ENCODE measurements around the gene MYO9A.

Gene MYO9A, protein sequence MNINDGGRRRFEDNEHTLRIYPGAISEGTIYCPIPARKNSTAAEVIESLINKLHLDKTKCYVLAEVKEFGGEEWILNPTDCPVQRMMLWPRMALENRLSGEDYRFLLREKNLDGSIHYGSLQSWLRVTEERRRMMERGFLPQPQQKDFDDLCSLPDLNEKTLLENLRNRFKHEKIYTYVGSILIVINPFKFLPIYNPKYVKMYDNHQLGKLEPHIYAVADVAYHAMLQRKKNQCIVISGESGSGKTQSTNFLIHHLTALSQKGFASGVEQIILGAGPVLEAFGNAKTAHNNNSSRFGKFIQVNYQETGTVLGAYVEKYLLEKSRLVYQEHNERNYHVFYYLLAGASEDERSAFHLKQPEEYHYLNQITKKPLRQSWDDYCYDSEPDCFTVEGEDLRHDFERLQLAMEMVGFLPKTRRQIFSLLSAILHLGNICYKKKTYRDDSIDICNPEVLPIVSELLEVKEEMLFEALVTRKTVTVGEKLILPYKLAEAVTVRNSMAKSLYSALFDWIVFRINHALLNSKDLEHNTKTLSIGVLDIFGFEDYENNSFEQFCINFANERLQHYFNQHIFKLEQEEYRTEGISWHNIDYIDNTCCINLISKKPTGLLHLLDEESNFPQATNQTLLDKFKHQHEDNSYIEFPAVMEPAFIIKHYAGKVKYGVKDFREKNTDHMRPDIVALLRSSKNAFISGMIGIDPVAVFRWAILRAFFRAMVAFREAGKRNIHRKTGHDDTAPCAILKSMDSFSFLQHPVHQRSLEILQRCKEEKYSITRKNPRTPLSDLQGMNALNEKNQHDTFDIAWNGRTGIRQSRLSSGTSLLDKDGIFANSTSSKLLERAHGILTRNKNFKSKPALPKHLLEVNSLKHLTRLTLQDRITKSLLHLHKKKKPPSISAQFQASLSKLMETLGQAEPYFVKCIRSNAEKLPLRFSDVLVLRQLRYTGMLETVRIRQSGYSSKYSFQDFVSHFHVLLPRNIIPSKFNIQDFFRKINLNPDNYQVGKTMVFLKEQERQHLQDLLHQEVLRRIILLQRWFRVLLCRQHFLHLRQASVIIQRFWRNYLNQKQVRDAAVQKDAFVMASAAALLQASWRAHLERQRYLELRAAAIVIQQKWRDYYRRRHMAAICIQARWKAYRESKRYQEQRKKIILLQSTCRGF (N-terminal part only)

DNA sequence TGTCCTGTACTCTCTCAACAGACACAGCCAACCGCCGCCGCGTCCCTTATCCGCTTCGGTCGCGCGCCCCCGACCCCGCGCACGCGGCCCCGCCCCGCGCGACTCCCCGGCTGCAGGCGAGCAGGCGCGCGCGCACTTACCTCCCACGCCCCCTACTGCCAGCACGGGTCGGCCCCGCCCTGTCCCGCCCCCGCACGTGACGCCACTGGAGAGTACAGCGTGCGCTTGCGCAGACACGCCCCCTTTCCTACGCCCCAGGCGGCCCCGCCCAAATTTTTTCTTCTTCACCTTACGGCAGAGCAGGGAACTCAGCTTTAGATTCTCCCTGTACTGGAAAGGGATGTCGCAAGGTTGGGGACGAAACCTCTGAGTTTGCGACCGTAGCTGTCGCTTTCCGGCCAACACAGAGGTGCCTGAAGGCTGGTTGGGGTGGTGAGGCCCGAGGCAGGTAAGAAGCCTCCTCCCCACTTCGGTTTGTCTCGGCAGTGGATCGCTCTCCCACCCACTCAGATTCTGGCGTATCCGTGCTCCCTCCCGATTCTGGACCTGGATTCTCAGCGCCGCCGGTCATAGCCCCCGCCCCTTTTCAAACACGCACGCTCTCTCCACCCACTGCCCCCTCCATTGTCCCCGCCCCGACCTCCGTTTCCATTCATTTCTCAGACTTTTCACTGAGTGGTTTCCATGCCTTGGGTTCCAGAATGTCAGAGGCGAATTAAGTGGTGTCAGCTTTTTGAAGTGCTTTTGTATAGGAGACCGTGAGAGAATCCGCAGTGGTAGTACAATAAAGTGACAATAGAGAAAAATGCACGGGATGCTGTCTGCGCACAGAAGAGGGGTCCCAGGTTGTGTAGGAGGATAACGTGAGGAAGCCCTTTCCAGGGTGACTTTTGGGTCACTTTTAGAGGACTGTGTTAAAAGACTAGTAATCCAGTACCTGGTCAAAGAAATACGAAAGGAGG lies at the start of gene MYO9A, which contains the start of gene SENP8:
MYO9A (minus strand) TSS at position 134 of the 962 bp plus-strand sequence. CDS start 71,587 bp downstream, outside the sequence.
SENP8 (plus strand) TSS at position 387 of the 962 bp plus-strand sequence. CDS start 21,221 bp downstream, outside the sequence.
- peak within 1 kb of the TSS; percentile 99 for H3K9ac ChIP-seq (ENCODE audit: low read length)
- H3K9me3 ChIP-seq (ENCODE audit: control insufficient read depth, low read length), result no peaks in the 10 kb centered on the region
- peak within 1 kb of the TSS; percentile 88 for H3K4me3 ChIP-seq (ENCODE audit: low read length)
- H3K27me3 ChIP-seq (replicated peaks; ENCODE audit: control insufficient read depth, insufficient read depth, low read length), result no peaks in the 10 kb centered on the region
- H3K4me1 ChIP-seq (ENCODE audit: control insufficient read depth, insufficient read depth, low read length), result peaks cover 18% of the 10 kb centered on the region
- peak; percentile 98 for DNase-seq (ENCODE audit: low read depth)
- H3K36me3 ChIP-seq (ENCODE audit: control insufficient read depth, insufficient read depth, low read length, severe bottlenecking), result no peaks in the 10 kb centered on the region

DNA sequence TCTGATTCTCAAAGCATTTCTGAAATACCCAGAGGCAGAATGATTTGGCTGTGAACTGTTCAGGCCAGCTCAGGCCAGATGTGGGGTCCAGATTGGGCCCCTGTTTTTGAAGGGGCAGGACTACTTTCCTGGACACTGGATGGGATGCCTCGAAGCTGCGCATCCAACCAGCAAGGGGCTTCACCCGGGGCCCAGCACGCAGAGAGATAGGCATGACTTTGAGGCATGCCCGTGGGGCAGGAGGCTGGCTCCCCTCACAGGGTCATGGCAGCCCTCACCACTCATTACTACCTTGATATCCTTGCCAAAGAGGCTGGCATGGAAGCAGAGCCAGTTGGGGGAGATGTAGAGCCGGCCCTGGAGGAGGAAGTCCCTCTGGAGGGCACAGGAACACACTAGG lies 49.5 kb upstream of the MYO9A start:
- Histone ChIP-seq H3K27me3 (replicated peaks; ENCODE audit: control insufficient read depth, insufficient read depth, low read length) (peaks cover 52% of the 10 kb centered on the region), H3K9ac (ENCODE audit: low read length) (no peak overlapping the region), H3K36me3 (ENCODE audit: control insufficient read depth, insufficient read depth, low read length, severe bottlenecking) (no peaks in the 10 kb centered on the region), H3K4me1 (ENCODE audit: control insufficient read depth, insufficient read depth, low read length) (no peaks in the 10 kb centered on the region), H3K9me3 (ENCODE audit: control insufficient read depth, low read length) (no peaks in the 10 kb centered on the region), H3K4me3 (ENCODE audit: low read length) (no peak overlapping the region)
- DNase-seq (ENCODE audit: low read depth), result no peak

DNA sequence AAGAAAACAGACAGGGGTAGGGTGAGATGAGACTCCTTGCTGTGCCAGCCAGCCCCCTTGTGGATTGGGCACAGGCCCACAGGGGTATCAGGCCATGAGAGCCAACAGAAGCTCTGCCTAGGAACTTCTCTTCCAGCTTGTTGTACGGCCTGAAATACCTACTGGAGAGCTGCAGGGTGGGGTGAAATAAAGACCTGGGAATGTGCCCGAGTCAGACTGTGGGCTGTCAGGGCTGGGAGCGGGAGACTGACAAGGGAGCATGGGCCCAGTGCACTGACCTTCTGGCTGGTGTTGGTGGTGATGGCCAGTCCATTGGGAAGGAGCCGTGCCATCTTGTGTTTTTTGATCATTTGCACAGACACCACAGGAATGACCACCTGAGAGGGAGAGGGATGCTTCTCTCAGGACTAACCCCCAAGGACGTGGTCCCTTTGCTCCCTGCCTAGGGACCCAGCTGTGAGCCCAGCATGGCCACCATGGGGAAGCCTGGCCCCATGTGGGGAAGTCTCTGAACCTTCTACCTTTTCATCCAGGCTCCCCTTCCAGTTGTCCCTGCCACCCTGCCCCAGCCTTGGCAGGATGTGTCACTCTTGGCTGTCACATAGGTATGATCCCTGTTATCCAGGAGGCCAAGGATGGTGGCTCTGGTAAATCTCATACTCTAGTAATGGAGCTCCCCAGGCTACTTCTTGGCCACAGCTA lies 48.9 kb upstream of the MYO9A start:
- DNase-seq (ENCODE audit: low read depth), result no peak
- Histone ChIP-seq H3K4me3 (ENCODE audit: low read length) (no peak overlapping the region), H3K9me3 (ENCODE audit: control insufficient read depth, low read length) (no peaks in the 10 kb centered on the region), H3K4me1 (ENCODE audit: control insufficient read depth, insufficient read depth, low read length) (no peaks in the 10 kb centered on the region), H3K36me3 (ENCODE audit: control insufficient read depth, insufficient read depth, low read length, severe bottlenecking) (no peaks in the 10 kb centered on the region), H3K9ac (ENCODE audit: low read length) (no peak overlapping the region), H3K27me3 (replicated peaks; ENCODE audit: control insufficient read depth, insufficient read depth, low read length) (peaks cover 56% of the 10 kb centered on the region)

DNA sequence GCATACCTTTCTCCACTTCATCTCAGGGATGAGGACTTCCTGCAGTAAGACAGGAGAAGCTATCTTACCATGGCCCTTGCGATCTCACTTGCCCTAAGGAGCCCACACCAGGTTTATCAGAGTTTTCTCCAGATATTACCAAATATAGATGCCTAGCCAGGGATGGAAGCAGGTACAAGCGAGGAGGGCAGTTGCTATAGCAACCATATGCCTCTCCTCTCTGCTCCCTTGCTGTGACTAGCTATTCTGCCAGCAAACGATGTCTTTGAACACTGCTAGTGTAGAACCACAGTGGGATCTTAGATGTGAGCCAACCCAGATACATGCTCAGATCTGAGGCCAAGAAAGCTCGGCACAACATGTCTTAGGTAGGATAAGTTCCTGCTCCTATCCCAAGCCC lies 45.8 kb upstream of the MYO9A start:
- H3K9ac ChIP-seq (ENCODE audit: low read length), result no peak overlapping the region
- H3K4me3 ChIP-seq (ENCODE audit: low read length), result no peak overlapping the region
- H3K36me3 ChIP-seq (ENCODE audit: control insufficient read depth, insufficient read depth, low read length, severe bottlenecking), result no peaks in the 10 kb centered on the region
- no peak for DNase-seq (ENCODE audit: low read depth)
- no peaks in the 10 kb centered on the region for H3K4me1 ChIP-seq (ENCODE audit: control insufficient read depth, insufficient read depth, low read length)
- peaks cover 33% of the 10 kb centered on the region for H3K27me3 ChIP-seq (replicated peaks; ENCODE audit: control insufficient read depth, insufficient read depth, low read length)
- no peaks in the 10 kb centered on the region for H3K9me3 ChIP-seq (ENCODE audit: control insufficient read depth, low read length)

DNA sequence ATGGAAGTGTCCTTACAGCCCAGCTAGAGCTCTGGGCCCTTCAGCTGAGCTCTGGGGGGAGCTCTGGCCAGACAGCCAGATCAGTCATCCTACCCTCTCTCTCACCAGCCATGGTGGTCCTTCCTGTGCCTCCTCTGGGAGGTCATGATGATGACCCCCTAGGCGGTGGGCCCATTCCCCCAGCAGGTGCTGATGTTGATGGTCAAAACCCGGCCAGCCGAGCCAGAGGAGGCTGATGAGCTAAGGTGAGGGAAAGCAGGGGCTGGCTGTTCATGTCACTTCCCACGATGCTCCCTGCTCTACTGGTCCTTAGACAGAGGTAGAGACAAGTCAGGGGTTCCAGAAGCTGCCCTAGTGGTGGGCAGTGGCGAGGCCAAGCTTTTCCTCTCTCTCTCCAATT lies 44.6 kb upstream of the MYO9A start:
- no peaks in the 10 kb centered on the region for H3K4me1 ChIP-seq (ENCODE audit: control insufficient read depth, insufficient read depth, low read length)
- no peak overlapping the region for H3K9ac ChIP-seq (ENCODE audit: low read length)
- H3K4me3 ChIP-seq (ENCODE audit: low read length), result no peak overlapping the region
- no peak for DNase-seq (ENCODE audit: low read depth)
- H3K9me3 ChIP-seq (ENCODE audit: control insufficient read depth, low read length), result no peaks in the 10 kb centered on the region
- no peaks in the 10 kb centered on the region for H3K36me3 ChIP-seq (ENCODE audit: control insufficient read depth, insufficient read depth, low read length, severe bottlenecking)
- peaks cover 24% of the 10 kb centered on the region for H3K27me3 ChIP-seq (replicated peaks; ENCODE audit: control insufficient read depth, insufficient read depth, low read length)

DNA sequence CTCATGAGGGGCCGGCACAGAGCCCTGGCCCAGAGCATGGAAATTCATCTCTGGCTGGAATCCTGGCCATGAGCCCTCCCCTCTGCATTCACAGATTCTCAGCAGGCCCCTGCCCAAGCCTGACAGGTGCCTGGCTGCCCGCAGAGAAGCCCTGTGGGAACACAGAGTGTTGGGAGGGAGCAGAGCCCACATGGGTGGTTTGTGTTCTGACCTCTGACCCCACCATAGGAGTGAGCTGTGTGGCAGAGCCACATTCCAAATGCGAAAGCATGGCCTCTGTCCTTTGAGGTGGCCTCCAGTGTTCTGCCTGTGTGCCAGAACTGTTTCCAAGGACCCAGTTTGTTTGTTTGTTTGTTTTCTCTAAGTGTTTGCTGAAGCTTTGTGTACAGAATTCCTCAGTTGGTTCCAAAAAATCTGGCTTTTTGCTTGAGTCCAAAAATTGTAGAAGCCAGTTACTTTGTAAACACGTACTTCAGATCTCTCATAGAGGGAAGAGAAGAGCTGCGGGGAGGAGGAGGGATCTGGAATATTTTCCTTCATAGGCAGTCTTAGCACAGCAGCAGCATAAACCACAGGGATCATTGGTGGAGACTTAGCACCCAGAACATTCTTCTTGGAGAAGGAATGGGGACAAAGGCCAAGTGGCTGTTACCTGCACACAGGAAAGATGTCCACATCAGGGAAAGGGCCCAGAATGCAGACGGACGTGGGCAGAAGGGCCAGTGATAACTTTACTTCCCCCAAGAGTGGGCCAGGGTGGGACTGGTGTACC lies 43.6 kb upstream of the MYO9A start:
- no peaks in the 10 kb centered on the region for H3K4me1 ChIP-seq (ENCODE audit: control insufficient read depth, insufficient read depth, low read length)
- H3K9ac ChIP-seq (ENCODE audit: low read length), result no peak overlapping the region
- H3K27me3 ChIP-seq (replicated peaks; ENCODE audit: control insufficient read depth, insufficient read depth, low read length), result peaks cover 14% of the 10 kb centered on the region
- no peaks in the 10 kb centered on the region for H3K9me3 ChIP-seq (ENCODE audit: control insufficient read depth, low read length)
- no peak overlapping the region for H3K4me3 ChIP-seq (ENCODE audit: low read length)
- DNase-seq (ENCODE audit: low read depth), result no peak
- H3K36me3 ChIP-seq (ENCODE audit: control insufficient read depth, insufficient read depth, low read length, severe bottlenecking), result no peaks in the 10 kb centered on the region

DNA sequence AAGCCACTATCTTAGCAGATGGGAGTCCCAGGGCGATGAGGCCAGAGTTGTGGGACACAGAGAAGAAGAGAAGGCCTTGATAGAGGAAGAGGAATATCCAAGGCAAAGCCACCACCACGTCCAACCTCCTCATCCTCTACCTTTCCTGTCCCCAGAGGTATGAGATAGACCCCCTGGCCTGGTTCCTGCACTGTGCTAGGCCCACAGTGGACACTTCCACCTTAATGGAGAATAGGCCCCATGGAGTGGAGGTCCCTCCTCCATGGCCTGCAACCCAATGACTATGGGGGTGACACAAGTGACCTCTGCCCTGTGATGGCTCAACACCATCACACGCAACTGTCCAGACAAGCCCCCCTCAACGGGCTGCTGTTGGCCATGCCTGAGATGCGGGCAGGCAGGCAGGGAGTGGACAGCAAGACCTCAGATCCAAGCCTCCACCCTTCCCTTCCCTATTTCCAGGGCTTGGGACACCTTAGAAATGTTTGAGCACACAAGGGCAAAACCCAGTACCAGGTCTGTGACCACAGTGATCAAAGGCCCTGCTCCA lies 42.8 kb upstream of the MYO9A start:
- DNase-seq (ENCODE audit: low read depth), result no peak
- H3K9ac ChIP-seq (ENCODE audit: low read length), result no peak overlapping the region
- peaks cover 10% of the 10 kb centered on the region for H3K27me3 ChIP-seq (replicated peaks; ENCODE audit: control insufficient read depth, insufficient read depth, low read length)
- no peak overlapping the region for H3K4me3 ChIP-seq (ENCODE audit: low read length)
- no peaks in the 10 kb centered on the region for H3K36me3 ChIP-seq (ENCODE audit: control insufficient read depth, insufficient read depth, low read length, severe bottlenecking)
- no peaks in the 10 kb centered on the region for H3K9me3 ChIP-seq (ENCODE audit: control insufficient read depth, low read length)
- peaks cover under 1% of the 10 kb centered on the region for H3K4me1 ChIP-seq (ENCODE audit: control insufficient read depth, insufficient read depth, low read length)

DNA sequence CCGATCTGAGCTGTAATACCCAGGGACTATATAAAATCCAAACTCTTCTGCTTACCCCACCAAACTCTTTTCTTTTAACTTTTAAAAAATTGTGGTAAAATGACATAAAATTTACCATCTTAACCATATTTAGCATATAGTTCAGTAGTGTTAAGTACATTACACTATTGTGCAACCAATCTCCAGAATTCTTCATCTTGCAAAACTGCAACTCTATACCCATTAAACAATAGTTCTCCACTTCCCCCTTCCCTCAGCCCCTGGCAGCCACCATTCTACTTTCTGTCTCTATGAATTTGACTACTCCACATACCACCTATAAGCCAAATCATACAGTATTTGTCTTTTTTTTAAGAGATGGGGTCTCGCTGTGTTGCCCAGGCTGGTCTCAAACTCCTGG lies 39.0 kb upstream of the MYO9A start:
- Histone ChIP-seq H3K4me3 (ENCODE audit: low read length) (no peak overlapping the region), H3K36me3 (ENCODE audit: control insufficient read depth, insufficient read depth, low read length, severe bottlenecking) (no peaks in the 10 kb centered on the region), H3K9ac (ENCODE audit: low read length) (no peak overlapping the region), H3K27me3 (replicated peaks; ENCODE audit: control insufficient read depth, insufficient read depth, low read length) (no peaks in the 10 kb centered on the region), H3K4me1 (ENCODE audit: control insufficient read depth, insufficient read depth, low read length) (peaks cover 9% of the 10 kb centered on the region), H3K9me3 (ENCODE audit: control insufficient read depth, low read length) (no peaks in the 10 kb centered on the region)
- DNase-seq (ENCODE audit: low read depth), result peak; percentile 24
